Endodermal cell (in vitro differentiated cells): ENCODE results near the gene PPIE. TPM values are rescaled to one million over a fixed set of nuclear protein-coding genes. Genes with fewer than 3 reads are reported as not detected.

ENCODE experiments used
- DNase-seq: peaks from one replicate; pipeline ENCODE4 v3.0.0-alpha.2; 2017
- H3K27ac ChIP-seq: 2 replicates; pipeline ENCODE4 v1.5.1; 2013; ENCODE audit warnings: mild to moderate bottlenecking, low read depth, low read length, moderate library complexity
- H3K27me3 ChIP-seq: 2 replicates; pipeline ENCODE4 v1.6.1; 2013; ENCODE audit warnings: mild to moderate bottlenecking, low read length, moderate library complexity; ENCODE audit not compliant: insufficient read depth, control insufficient read depth, poor library complexity, severe bottlenecking
- H3K36me3 ChIP-seq: 2 replicates; pipeline ENCODE4 v1.7.0; 2013; ENCODE audit warnings: mild to moderate bottlenecking, low read length, moderate library complexity; ENCODE audit not compliant: control insufficient read depth, insufficient read depth
- H3K4me1 ChIP-seq: one replicate; pipeline ENCODE4 v1.7.0; 2013; ENCODE audit warnings: low read length; ENCODE audit not compliant: control insufficient read depth, insufficient read depth
- H3K4me3 ChIP-seq: 2 replicates; pipeline ENCODE4 v1.5.1; 2013; ENCODE audit warnings: mild to moderate bottlenecking, low read length, moderate library complexity
- H3K9ac ChIP-seq: 2 replicates; pipeline ENCODE4 v1.6.1; 2013; ENCODE audit warnings: mild to moderate bottlenecking, low read length, moderate library complexity; ENCODE audit not compliant: poor library complexity, severe bottlenecking; ENCODE audit errors: extremely low read depth
- H3K9me3 ChIP-seq: 2 replicates; pipeline ENCODE4 v1.6.1; 2013; ENCODE audit warnings: mild to moderate bottlenecking, low read length, moderate library complexity; ENCODE audit not compliant: control insufficient read depth
- H3K27ac Mint-ChIP-seq: 2 replicates; pipeline ENCODE4 v1.8.0; 2020; ENCODE audit warnings: mixed read lengths
- H3K27me3 Mint-ChIP-seq: 2 replicates; pipeline ENCODE4 v1.8.0; 2021; ENCODE audit warnings: mild to moderate bottlenecking, mixed read lengths; ENCODE audit not compliant: insufficient read depth
- H3K36me3 Mint-ChIP-seq: 2 replicates; pipeline ENCODE4 v1.8.0; 2020; ENCODE audit warnings: low read depth, mixed read lengths
- H3K4me1 Mint-ChIP-seq: 2 replicates; pipeline ENCODE4 v1.8.0; 2020; ENCODE audit warnings: mixed read lengths
- H3K4me3 Mint-ChIP-seq: 2 replicates; pipeline ENCODE4 v1.8.0; 2020; ENCODE audit warnings: mild to moderate bottlenecking, moderate library complexity, mixed read lengths
- H3K9me3 Mint-ChIP-seq: 2 replicates; pipeline ENCODE4 v1.8.0; 2020; ENCODE audit warnings: mild to moderate bottlenecking, mixed read lengths
- WGBS, 2 experiments: methylation state at CpG; one replicate each; pipeline versions ENCODE4 v1.1.5 to v1.1.7; 2013; ENCODE audit warnings: missing lambda C conversion rate in 2 of 2, mixed read lengths in 1 of 2; ENCODE audit not compliant: insufficient coverage in 1 of 2, insufficient read length in 1 of 2; 5-methylcytosine and 5-hydroxymethylcytosine counted together
- total RNA-seq, 2 donors: library from RNA; stranded (reverse); fragmentation: NEBNext Ultra II Directional in 1 of 2; extraction: Animal tissue kit (Norgen Biotek cat#: 25700) in 1 of 2; gene quantifications; 2 replicates in 1 of 2; 3 replicates in 1 of 2; pipeline ENCODE4 v1.2.1, GENCODE V29; 2021
- TF ChIP-seq, protein P1 (sequence below): fragments of 200-600 bp; sonication (generic); conservative IDR thresholded peaks from 2 replicates; pipeline ENCODE4 v1.5.0; 2021; ENCODE audit warnings: antibody characterized with exemption, mild to moderate bottlenecking

PPIE gene
- total RNA-seq, 2 donors from 2014 or later: 39.5 to 59.4 TPM

DNA sequence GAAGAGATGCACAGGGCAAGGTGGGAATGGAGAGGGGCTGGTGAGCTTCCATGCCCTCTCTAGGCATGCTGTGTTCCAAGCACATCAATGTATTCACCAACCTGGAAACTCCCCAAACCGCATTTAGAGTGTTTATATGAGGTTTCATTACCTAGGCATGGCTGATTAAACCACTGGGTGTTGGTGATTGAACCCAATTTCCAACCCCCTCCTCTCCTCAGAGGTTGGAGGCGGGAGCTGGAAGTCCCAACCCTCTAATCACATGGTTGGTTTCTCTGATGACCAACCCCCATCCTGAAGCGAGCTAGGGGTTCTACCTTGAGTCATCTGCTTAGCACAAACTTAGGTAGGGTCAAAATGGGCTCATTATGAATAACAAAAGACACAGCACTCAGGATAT is 3.0 kb upstream of the PPIE start:
- H3K27me3 ChIP-seq: peaks cover 73% of the 10 kb centered on the region
- TF ChIP-seq, protein P1, sequence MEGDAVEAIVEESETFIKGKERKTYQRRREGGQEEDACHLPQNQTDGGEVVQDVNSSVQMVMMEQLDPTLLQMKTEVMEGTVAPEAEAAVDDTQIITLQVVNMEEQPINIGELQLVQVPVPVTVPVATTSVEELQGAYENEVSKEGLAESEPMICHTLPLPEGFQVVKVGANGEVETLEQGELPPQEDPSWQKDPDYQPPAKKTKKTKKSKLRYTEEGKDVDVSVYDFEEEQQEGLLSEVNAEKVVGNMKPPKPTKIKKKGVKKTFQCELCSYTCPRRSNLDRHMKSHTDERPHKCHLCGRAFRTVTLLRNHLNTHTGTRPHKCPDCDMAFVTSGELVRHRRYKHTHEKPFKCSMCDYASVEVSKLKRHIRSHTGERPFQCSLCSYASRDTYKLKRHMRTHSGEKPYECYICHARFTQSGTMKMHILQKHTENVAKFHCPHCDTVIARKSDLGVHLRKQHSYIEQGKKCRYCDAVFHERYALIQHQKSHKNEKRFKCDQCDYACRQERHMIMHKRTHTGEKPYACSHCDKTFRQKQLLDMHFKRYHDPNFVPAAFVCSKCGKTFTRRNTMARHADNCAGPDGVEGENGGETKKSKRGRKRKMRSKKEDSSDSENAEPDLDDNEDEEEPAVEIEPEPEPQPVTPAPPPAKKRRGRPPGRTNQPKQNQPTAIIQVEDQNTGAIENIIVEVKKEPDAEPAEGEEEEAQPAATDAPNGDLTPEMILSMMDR: no peak

DNA sequence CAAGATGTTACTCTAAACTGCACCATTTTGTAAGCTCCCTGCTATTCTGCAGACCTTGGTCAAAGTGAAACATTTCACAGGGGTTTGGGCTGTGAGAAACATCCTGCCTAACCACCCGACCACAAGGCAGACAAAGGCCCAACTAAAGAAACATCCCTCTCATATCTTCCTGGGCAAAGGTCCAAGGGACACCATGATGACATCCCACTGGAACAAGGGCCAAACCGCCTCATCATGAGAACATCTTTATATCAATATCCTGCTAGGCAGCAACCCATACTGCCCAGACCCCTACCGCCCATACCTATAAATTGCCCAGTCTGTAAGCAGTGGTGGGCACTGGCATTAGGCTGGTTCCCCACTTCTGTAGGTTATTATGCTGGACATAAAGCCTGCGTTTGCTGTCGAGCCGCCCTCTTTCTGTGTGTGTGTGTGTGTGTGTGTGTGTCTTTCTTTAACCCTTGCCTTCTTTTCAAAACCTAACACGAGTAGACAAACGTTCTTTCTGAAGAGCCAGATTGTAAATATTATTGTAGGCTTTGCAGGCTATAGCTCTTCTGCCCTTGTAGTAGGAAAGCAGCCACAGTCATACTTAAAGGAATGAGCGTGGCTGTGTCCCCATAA is 1.0 kb upstream of the PPIE start:
- no peak overlapping the region for H3K27ac ChIP-seq
- peaks cover 24% of the 10 kb centered on the region for H3K36me3 ChIP-seq
- peaks cover 7% of the 10 kb centered on the region for H3K4me1 Mint-ChIP-seq
- no peak overlapping the region for H3K9ac ChIP-seq
- H3K27me3 Mint-ChIP-seq: peaks cover 62% of the 10 kb centered on the region
- H3K4me3 ChIP-seq: no peak overlapping the region
- peaks cover 16% of the 10 kb centered on the region for H3K36me3 Mint-ChIP-seq
- H3K9me3 Mint-ChIP-seq: peaks cover 6% of the 10 kb centered on the region
- DNase-seq: no peak
- TF ChIP-seq, protein P1: no peak
- 90 to 100% methylated on average over 2 to 9 of the region's 9 CpGs for WGBS, 2 experiments
- H3K27ac Mint-ChIP-seq: no peak overlapping the region
- H3K4me1 ChIP-seq: no peaks in the 10 kb centered on the region
- H3K4me3 Mint-ChIP-seq: no peak overlapping the region
- H3K9me3 ChIP-seq: no peaks in the 10 kb centered on the region
- H3K27me3 ChIP-seq: peaks cover 53% of the 10 kb centered on the region

More for the DNA sequence above, 3.0 kb upstream of the PPIE start:
- H3K4me1 ChIP-seq: no peaks in the 10 kb centered on the region
- no peak overlapping the region for H3K4me3 ChIP-seq
- peaks cover 5% of the 10 kb centered on the region for H3K36me3 ChIP-seq
- Mint-ChIP-seq H3K4me3 (no peak overlapping the region), H3K36me3 (peaks cover 2% of the 10 kb centered on the region), H3K27ac (no peak overlapping the region), H3K9me3 (peaks cover 6% of the 10 kb centered on the region), H3K27me3 (peaks cover 81% of the 10 kb centered on the region), H3K4me1 (peaks cover 7% of the 10 kb centered on the region)
- H3K27ac ChIP-seq: no peak overlapping the region
- 66% methylated on average over 3 of the region's 3 CpGs; no CpG with 5 or more reads in 1 of the 2 experiments for WGBS, 2 experiments
- H3K9me3 ChIP-seq: no peaks in the 10 kb centered on the region
- no peak overlapping the region for H3K9ac ChIP-seq
- DNase-seq: no peak

DNA sequence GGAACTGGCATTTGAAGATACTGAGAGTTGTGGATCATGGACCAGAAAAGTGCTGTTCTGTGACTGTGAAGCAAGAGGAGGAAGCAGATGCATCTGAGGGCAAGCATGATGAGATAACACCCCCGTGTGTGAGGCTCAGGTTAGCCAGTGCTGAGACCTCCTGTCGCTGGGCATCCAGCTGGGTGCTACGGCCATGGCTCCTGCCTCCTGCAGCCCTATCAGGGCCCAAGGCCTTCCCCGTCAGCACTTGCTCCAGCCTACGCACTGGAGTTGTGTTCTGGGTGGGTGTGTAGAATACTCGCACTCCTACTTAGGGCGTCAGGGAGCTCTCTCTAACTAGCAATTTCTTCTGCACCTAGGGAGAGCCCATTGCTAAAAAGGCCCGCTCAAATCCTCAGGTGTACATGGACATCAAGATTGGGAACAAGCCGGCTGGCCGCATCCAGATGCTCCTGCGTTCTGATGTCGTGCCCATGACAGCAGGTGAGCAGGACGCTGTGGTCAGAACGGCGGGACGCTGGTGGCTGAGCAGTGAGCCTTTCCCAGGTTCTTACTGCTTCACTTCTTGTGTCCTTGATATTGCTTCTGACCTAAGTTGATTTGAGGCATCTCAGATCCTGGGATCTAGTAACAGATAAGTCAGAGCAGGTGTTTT is 6.5 kb downstream of the PPIE start:
- TF ChIP-seq, protein P1: no peak
- WGBS, 2 experiments: 94 to 96% methylated on average over 11 to 16 of the region's 16 CpGs
- peaks cover 75% of the 10 kb centered on the region for H3K36me3 Mint-ChIP-seq

More for the DNA sequence above, 6.5 kb downstream of the PPIE start:
- H3K4me3 ChIP-seq: no peak overlapping the region
- H3K9ac ChIP-seq: no peak overlapping the region
- Mint-ChIP-seq H3K4me3 (no peak overlapping the region), H3K27me3 (no peaks in the 10 kb centered on the region), H3K9me3 (no peaks in the 10 kb centered on the region), H3K4me1 (no peaks in the 10 kb centered on the region), H3K27ac (no peak overlapping the region)
- no peaks in the 10 kb centered on the region for H3K4me1 ChIP-seq
- peaks cover 94% of the 10 kb centered on the region for H3K36me3 ChIP-seq
- H3K27ac ChIP-seq: no peak overlapping the region
- DNase-seq: no peak
- H3K9me3 ChIP-seq: no peaks in the 10 kb centered on the region
- no peaks in the 10 kb centered on the region for H3K27me3 ChIP-seq
